Thymus (tissue), 11 donors: Measurements from ENCODE around the gene SNAI1. TPM values are rescaled to one million over a fixed set of nuclear protein-coding genes. Genes with fewer than 3 reads are reported as not detected.

Source experiments
- DNase-seq, 9 donors: peaks; one replicate each; pipeline ENCODE4 v3.0.0-alpha.2; 2013; ENCODE audit warnings: low spot score in 9 of 9, low read depth in 6 of 9, missing footprints in 1 of 9
- H3K27ac ChIP-seq, 2 donors: one replicate each; pipeline ENCODE4 v1.5.1; 2013; ENCODE audit warnings: control low read depth in 1 of 2, low read depth in 1 of 2, low read length in 1 of 2, mild to moderate bottlenecking in 1 of 2, moderate library complexity in 1 of 2
- H3K27me3 ChIP-seq, 2 donors: one replicate each; pipeline ENCODE4 v1.5.1; 2013; ENCODE audit warnings: low read length in 1 of 2; ENCODE audit not compliant: control insufficient read depth in 2 of 2, insufficient read depth in 1 of 2
- H3K36me3 ChIP-seq, 2 donors: one replicate each; pipeline ENCODE4 v1.5.1; 2013; ENCODE audit warnings: low read length in 1 of 2, mild to moderate bottlenecking in 1 of 2, moderate library complexity in 1 of 2; ENCODE audit not compliant: control insufficient read depth in 2 of 2, insufficient read depth in 2 of 2
- H3K4me1 ChIP-seq, 2 donors: one replicate each; pipeline ENCODE4 v1.5.1; 2013; ENCODE audit warnings: low read length in 2 of 2; ENCODE audit not compliant: control insufficient read depth in 2 of 2, insufficient read depth in 2 of 2
- H3K4me3 ChIP-seq, 2 donors: one replicate each; pipeline ENCODE4 v1.5.1; 2013; ENCODE audit warnings: low read length in 2 of 2, control low read depth in 1 of 2, mild to moderate bottlenecking in 1 of 2
- H3K9me3 ChIP-seq, 2 donors: one replicate each; pipeline ENCODE4 v1.5.1; 2013; ENCODE audit warnings: low read length in 1 of 2, mild to moderate bottlenecking in 1 of 2; ENCODE audit not compliant: control insufficient read depth in 2 of 2, insufficient read depth in 1 of 2
- WGBS: extraction: QIAGEN DNeasy Blood & Tissue Kit; methylation state at CpG from one replicate; pipeline ENCODE4 v1.1.7; 2013; 5-methylcytosine and 5-hydroxymethylcytosine counted together
- polyA plus RNA-seq: library from polyadenylated mRNA; stranded (reverse); fragments of 200-250 nt; gene quantifications from one replicate; pipeline ENCODE4 v1.2.3, GENCODE V29; 2013
- total RNA-seq: library from RNA; stranded (reverse); fragments of 120-200 nt; gene quantifications from one replicate; pipeline ENCODE4 v1.2.4, GENCODE V29; 2013
- donor health status: healthy.

The SNAI1 gene
- total and polyA plus RNA-seq, 2 donors: 0.33 to 5.5 TPM

- Histone ChIP-seq H3K9me3 (no peaks in the 10 kb centered on the region), H3K27ac (no peak overlapping the region), H3K27me3 (peaks cover 0 to under 1% of the 10 kb centered on the region in 2 donors), H3K36me3 (no peaks in the 10 kb centered on the region), H3K4me1 (peaks cover 12 to 20% of the 10 kb centered on the region in 2 donors), H3K4me3 (no peak overlapping the region)
- no peak for DNase-seq
- WGBS: 94% methylated on average over 8 of the region's 8 CpGs
Observed at GRCh38 chr20:50015636-50015992, 32.8 kb downstream of the SNAI1 start.

DNA sequence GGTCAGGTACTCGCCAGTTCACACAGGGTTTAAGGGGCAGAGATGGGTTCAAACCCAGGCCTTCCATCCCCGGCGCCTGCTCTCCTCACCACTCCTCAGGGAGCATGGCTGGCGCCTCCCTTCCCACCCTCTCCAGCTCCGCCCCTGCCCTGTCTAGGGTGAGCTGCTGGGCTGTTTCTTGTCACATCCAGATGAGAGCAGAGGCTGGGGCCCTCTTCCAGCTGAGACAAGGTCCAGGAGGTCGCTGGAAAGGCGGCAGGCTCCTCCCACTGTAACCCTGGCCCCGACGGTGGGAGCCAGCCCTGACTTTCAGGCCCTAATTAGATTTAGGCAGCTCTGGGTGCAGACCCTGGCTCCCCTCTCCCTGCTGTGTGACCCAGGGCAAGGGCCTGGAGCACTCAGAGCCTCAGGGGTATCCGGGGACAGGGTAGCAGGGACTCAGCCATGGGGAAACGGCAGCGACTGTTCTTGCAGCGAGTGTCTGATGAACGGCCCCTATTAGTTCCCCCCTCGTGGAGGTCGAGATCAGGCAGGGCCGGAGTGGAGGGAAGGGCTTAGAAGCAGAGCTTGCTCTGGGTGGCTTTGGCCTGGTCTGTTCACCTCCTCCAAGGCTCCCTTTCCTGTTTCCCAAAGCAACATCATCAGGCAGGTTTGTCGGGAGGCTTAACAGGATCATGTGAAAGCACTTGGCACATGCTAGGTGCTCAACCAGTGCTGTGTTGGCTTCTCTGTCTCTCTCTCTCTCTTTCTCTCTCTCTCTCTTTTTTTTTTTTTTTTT is 33.4 kb downstream of the SNAI1 start:
- Histone ChIP-seq H3K27ac (no peak overlapping the region), H3K4me1 (peaks cover 12 to 20% of the 10 kb centered on the region in 2 donors)

GRCh38 chr20:50017160-50017559 is 34.4 kb downstream of the SNAI1 start:
- Histone ChIP-seq H3K27me3 (no peaks in the 10 kb centered on the region), H3K27ac (no peak overlapping the region), H3K36me3 (no peaks in the 10 kb centered on the region), H3K4me3 (no peak overlapping the region), H3K4me1 (peaks cover 9 to 15% of the 10 kb centered on the region in 2 donors), H3K9me3 (no peaks in the 10 kb centered on the region)
- 97% methylated on average over 5 of the region's 5 CpGs for WGBS
- no peak for DNase-seq

More for the DNA sequence above, 33.4 kb downstream of the SNAI1 start:
- H3K4me3 ChIP-seq: no peak overlapping the region
- DNase-seq: no peak
- H3K27me3 ChIP-seq: no peaks in the 10 kb centered on the region
- no peaks in the 10 kb centered on the region for H3K9me3 ChIP-seq
- H3K36me3 ChIP-seq: no peaks in the 10 kb centered on the region
- 92% methylated on average over 18 of the region's 18 CpGs for WGBS

DNA sequence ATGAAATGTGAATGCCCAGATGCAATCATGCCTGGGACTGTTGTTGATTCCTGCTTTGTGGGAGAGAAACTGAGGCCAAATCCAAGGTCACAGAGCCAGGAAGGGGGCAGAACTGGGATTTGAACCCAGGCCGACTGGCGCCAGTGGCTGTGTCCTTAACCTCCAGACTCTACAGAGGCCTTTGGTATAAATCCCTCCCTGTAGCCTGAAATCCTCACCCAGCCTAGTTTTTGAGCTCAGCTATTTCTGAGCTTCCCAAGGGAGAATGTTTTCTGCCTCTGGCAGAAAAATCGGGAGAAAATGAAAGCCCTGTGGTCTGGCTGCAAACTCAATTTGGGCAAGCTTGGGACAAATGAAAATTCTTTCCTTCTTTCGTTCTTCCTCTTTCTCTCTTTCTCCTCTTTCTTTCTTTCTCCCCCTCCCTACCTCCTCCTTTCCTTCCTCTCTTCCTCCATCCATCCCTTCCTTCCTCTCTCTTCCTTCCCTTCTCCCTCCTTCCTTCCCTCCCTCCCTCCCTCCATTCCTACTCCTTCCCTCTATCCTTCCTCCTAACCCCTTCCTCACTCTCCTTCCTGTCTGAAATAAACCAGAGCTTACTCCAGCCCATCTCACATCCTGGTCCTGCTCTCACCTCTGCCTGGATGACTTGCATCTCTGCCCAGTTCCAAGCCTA is 34.9 kb downstream of the SNAI1 start:
- 97% methylated on average over 4 of the region's 4 CpGs for WGBS
- H3K4me1 ChIP-seq: peaks cover 4 to 9% of the 10 kb centered on the region in 2 donors
- H3K27me3 ChIP-seq: no peaks in the 10 kb centered on the region
- no peak for DNase-seq
- no peaks in the 10 kb centered on the region for H3K9me3 ChIP-seq
- no peak overlapping the region for H3K4me3 ChIP-seq
- no peak overlapping the region for H3K27ac ChIP-seq
- no peaks in the 10 kb centered on the region for H3K36me3 ChIP-seq

GRCh38 chr20:50019466-50020256 is 36.9 kb downstream of the SNAI1 start:
- no peaks in the 10 kb centered on the region for H3K9me3 ChIP-seq
- H3K4me3 ChIP-seq: no peak overlapping the region
- H3K36me3 ChIP-seq: no peaks in the 10 kb centered on the region
- WGBS: 98% methylated on average over 13 of the region's 13 CpGs
- peaks cover 0 to 5% of the 10 kb centered on the region in 2 donors for H3K4me1 ChIP-seq
- no peaks in the 10 kb centered on the region for H3K27me3 ChIP-seq
- no peak overlapping the region for H3K27ac ChIP-seq
- no peak for DNase-seq

GRCh38 chr20:50020288-50020687 is 37.5 kb downstream of the SNAI1 start:
- Histone ChIP-seq H3K4me3 (no peak overlapping the region), H3K9me3 (no peaks in the 10 kb centered on the region), H3K27me3 (no peaks in the 10 kb centered on the region), H3K27ac (no peak overlapping the region), H3K4me1 (no peaks in the 10 kb centered on the region), H3K36me3 (no peaks in the 10 kb centered on the region)
- 62% methylated on average over 3 of the region's 3 CpGs for WGBS
- DNase-seq: no peak

DNA sequence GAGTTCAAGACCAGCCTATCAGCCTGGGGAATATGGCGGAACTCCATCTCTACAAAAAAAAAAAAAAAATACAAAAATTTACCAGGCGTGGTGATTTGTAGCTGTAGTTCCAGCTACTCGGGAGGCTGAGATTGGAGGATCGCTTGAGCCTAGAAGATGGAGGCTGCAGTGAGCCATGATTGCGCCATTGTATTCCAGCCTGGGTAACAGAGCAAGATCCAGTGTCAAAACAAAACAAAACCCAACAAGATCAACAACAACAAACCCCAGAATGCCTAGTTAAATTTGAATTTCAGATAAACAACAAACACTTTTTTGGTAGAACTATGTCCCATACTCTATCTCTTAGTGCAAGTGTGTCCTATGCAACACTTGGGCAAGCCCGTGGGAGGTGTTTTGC is 39.9 kb downstream of the SNAI1 start:
- H3K9me3 ChIP-seq: no peaks in the 10 kb centered on the region
- WGBS: 98% methylated on average over 6 of the region's 6 CpGs
- DNase-seq: no peak
- no peak overlapping the region for H3K27ac ChIP-seq
- no peaks in the 10 kb centered on the region for H3K27me3 ChIP-seq
- H3K4me3 ChIP-seq: no peak overlapping the region
- no peaks in the 10 kb centered on the region for H3K36me3 ChIP-seq
- H3K4me1 ChIP-seq: no peaks in the 10 kb centered on the region

- Histone ChIP-seq H3K27me3 (no peaks in the 10 kb centered on the region), H3K4me3 (no peak overlapping the region), H3K27ac (no peak overlapping the region), H3K36me3 (no peaks in the 10 kb centered on the region), H3K4me1 (no peaks in the 10 kb centered on the region), H3K9me3 (no peaks in the 10 kb centered on the region)
- DNase-seq: no peak
- WGBS: 88% methylated on average over 10 of the region's 10 CpGs
Observed at GRCh38 chr20:50023116-50023805, 40.5 kb downstream of the SNAI1 start.
